Peyer's patch (tissue), 4 donors: ENCODE measurements around the gene ZNF407.

ENCODE experiments used
- POLR2A ChIP-seq, 2 donors: fragments of 450-650 bp; IDR thresholded peaks; one replicate each; pipeline ENCODE4 v1.5.1; 2017; ENCODE audit warnings: antibody characterized with exemption in 2 of 2, mild to moderate bottlenecking in 2 of 2, moderate library complexity in 2 of 2
- TF ChIP-seq, protein P1 (sequence below), 6 experiments: fragments of 450-650 bp in 4 of 6; fragments of 200-600 bp in 2 of 6; sonication (generic) in 1 of 6; IDR thresholded peaks; one replicate each; pipeline ENCODE4 v1.5.1; 2017 to 2019; ENCODE audit warnings: antibody characterized with exemption in 6 of 6, mild to moderate bottlenecking in 3 of 6, moderate library complexity in 1 of 6

DNA sequence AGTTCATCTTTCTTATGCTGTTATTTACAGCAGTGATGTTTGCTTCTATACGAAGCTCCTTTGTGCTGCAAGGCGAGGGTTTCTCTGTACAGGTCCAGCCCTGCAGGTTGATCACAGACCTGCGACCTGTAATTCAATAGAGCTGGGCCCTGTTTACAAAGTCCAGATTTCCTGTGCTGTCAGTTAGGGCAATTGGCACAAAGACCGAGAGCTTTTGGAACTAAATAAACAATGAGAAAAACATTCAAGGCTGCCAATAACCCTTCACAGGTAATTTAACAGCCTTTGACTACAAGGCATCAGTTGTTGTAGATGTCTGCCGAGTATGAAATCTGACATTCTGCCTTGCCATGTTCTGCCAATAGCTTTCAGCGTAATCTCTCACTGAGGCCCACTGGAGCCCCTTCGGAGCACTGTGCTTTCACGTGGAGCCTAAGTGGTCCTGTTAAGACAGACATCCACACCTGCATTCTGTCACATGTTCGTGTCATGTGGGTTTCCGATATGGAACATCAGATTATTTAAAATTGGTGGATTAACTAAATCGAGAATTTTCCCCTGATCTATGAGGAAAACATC, 378.8 kb downstream of the ZNF407 start:
- TF ChIP-seq POLR2A (IDR thresholded peaks at IDR 0.05) = no peak
- TF ChIP-seq, protein P1, sequence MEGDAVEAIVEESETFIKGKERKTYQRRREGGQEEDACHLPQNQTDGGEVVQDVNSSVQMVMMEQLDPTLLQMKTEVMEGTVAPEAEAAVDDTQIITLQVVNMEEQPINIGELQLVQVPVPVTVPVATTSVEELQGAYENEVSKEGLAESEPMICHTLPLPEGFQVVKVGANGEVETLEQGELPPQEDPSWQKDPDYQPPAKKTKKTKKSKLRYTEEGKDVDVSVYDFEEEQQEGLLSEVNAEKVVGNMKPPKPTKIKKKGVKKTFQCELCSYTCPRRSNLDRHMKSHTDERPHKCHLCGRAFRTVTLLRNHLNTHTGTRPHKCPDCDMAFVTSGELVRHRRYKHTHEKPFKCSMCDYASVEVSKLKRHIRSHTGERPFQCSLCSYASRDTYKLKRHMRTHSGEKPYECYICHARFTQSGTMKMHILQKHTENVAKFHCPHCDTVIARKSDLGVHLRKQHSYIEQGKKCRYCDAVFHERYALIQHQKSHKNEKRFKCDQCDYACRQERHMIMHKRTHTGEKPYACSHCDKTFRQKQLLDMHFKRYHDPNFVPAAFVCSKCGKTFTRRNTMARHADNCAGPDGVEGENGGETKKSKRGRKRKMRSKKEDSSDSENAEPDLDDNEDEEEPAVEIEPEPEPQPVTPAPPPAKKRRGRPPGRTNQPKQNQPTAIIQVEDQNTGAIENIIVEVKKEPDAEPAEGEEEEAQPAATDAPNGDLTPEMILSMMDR (IDR thresholded peaks at IDR 0.05) = no peak
